Islet of Langerhans (tissue), 1 donor: Measurements from ENCODE around the gene MAGEA10.
"Not testable (repeated sequence)": the region's sequence is repeated elsewhere in the genome, so short reads cannot be mapped to it uniquely, and the experiment has no call there.

Experiments used
- FAIRE-seq: peaks from one replicate; lab custom pipeline; 2011; peaks lifted over from hg19 to GRCh38; lab: Jason Lieb, UNC

MAGEA10 gene

DNA sequence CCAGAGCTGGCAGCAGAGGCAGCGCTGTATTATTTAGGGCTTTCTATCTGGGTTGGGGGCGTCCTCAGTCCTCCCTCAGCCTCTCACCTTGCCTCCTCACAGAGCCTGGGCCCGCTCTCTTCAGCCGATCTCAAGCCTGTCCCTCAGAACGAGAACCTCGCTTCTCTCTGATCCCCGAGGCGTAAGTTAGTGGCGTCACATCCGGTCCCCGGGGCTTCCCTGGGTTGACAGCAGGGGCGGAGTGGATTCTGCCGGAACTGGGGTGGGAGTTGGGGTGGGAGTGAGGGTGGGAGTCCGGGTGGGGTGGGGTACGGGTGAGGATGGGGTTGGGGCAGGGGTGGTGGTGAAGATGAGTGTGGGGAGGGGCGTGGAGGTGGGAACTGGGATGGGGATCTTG lies at the start of gene MAGEA10:
TSS of gene MAGEA10 (minus strand) at position 190 of the 397 bp plus-strand sequence. CDS start 2,957 bp downstream, outside the sequence.
- FAIRE-seq = no peak

DNA sequence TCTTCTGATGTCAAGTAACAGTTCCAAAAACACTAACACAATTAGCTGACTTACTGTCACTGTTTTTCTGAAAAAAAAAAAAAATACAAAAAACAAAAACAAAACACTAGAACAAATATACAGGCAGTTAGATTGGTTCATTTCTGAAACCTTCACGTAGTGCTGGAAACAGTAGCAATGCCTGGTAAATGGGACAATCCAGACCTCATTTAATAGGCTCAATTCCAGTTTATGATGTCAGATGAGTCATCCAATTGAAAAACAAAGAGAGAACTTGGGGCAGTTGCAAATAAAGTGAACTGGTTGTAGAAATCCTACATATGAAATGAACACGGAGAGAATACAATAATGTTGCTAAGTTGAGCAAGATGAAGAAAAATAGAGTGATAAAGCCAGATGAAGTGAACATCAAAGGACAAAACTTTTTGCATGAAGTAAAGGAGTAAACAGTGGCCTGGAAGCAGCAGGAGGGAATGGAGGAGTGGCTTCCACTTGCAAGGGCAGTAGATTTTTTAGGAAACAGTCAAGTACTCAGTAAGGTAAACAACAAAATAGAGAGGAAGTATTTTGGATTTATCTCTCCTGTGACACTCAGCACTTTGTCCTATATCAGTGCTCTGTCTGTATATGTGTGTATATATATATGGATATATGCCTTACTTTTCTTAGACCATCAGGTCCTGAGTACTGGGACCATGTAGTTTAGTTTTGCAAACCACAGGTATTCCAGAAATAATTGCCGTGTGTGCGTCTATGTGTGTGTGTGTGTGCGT lies 39.3 kb upstream of the MAGEA10 start:
- no peak for FAIRE-seq

DNA sequence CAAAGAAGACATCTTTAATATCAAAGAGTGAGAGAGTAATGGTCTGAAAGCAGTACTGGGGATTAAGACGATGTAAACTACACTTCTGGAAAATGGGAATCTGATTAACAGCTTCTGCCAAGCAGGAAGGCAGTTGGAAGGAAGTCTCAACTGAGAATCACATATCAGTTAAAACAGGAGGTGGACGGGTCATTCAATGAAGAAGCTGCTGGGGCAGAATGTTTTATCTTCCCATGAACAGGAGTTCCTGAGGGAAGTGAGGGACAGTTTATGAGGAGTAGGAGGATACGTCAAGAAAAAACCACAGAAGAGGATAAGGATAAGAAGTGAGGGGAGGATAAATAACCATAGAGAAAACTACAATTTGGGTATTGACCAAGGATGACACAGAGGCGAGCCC lies 38.7 kb upstream of the MAGEA10 start:
- no peak for FAIRE-seq

DNA sequence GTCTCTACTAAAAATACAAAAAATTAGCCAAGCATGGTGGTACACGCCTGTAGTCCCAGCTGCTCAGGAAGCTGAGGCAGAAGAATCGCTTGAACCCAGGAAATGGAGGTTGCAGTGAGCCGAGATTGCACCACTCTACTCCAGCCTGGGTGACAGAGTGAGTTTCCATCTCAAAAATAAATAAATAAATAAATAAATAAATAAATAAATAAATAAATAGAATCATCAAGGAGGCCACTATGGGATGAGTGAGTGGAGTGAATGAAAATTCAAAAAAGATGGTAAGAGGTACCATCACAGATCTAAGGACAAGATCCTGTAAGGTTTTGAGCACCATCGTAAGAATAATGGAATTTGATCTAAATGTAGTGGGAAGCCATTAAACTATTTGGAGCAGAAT lies 37.5 kb upstream of the MAGEA10 start:
- not testable (repeated sequence) for FAIRE-seq

DNA sequence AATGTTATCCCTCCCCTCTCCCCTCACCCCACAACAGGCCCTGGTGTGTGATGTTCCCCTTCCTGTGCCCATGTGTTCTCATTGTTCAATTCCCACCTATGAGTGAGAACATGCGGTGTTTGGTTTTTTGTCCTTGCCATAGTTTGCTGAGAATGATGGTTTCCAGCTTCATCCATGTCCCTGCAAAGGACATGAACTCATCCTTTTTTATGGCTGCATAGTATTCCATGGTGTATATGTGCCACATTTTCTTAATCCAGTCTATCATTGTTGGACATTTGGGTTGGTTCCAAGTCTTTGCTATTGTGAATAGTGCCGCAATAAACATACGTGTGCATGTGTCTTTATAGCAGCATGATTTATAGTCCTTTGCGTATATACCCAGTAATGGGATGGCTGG lies 35.5 kb upstream of the MAGEA10 start:
- FAIRE-seq = not testable (repeated sequence)

DNA sequence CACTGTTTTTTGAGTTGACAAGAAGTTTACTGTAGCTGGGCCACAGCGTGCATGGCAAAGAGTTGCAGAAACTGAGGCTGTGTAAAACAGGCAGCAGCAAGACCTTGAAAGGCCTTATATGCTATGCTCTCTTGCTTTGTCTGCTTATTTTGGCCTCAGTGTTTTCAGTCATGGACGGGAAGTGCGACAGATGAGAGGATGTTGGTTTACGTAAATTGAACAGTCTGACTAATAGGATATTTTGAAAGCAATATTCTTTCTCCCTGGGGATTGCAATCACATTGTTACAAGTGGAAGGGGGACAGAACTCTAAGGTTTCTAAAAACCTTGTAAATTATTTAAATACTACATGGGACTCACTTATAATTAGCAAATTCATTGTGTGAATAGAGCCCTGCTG lies 32.2 kb upstream of the MAGEA10 start:
- no peak for FAIRE-seq

DNA sequence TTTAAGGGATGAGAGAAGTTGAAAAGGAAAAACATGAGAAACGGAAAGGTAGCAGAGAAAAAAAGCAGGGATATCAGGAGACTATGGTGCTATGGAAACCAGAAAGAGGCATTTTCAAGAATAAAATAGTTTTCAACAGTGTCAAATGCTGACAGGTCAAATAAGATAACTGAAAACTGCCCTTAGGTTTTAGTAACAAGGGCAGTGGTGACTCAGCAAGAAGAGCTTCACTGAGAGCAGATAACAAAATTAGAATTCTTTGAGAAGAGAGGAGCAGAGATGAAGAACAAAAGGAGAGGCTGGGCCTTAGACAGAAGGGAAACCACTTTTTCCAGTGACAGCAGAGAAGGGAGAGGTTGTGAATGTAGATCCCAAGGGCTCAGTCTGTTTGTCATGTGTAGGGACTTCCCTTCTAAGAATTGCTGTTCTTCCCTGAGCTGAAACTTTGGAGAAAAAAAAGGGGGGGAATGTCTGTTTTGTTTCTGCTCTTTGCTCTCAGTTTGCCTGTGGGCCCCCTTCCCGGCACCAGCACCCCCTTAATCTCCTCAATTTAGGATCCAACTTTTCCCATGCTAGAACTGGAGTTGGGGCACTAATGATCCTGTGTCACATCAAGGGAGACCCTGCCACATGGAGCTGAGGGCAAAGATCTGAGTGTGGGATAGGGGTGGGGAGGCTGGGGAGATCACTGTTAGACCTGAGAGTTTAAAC lies 26.8 kb upstream of the MAGEA10 start:
- no peak for FAIRE-seq

DNA sequence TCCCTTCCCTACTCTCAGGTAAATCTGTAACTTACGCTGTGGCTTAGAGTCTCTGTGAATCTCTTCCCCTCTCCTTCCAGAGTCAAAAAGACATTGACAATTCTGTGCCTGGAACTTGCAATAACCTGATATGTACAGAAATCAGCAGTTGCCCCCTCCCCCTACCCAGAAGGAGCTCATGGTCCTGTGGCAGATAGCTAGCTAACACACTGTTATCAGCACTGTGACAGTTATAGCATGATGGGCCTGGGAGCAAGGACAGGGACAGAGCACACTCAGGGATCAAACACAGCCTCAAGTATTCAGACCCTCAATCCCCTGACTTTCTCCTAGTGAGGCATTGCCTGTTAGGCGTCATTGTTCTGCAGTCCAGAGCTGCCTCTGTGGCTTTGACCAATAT lies 18.7 kb upstream of the MAGEA10 start:
- no peak for FAIRE-seq

DNA sequence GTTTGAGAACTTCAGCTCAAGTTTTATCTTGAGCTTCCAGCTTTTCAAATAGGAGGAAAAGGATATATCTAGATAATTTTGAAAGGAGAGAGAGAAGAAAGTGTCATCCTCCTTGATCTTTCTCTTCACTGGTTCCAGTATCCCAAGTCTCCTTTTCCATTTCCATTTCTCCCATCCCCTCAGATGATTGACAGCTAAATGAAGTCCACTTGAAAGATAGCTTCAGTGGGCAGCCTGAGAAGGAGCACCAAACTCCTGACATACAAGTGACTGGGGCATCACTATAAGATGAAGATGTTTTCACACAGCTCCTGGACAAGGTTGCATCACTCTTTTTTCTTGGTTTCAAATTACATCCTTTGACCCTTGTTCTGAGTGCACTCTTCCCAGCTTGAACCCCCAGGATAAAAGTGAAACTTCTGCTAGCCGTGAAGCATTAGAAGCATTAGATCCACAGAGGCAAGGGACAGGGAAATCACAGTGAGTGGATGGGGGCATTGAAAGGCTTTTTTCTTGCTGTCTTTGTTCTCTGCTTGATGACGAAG lies 17.5 kb upstream of the MAGEA10 start:
- no peak for FAIRE-seq

DNA sequence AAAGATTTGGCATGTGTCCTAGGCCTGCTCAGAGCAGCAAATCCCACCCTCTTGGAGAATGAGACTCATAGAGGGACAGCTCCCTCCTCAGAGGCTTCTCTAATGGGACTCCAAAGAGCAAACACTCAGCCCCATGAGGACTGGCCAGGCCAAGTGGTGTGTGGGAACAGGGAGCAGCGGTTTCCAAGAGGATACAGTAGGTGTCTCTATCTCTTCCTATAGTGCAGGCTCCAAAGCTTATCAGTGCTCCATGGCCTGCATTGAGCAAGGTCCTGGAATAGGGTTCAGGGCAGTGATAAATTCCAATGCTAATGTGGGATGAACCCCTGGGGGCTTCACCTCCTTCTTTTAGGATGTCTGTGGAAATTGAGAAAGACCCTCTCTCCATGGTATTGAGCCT lies 15.7 kb upstream of the MAGEA10 start:
- no peak for FAIRE-seq

DNA sequence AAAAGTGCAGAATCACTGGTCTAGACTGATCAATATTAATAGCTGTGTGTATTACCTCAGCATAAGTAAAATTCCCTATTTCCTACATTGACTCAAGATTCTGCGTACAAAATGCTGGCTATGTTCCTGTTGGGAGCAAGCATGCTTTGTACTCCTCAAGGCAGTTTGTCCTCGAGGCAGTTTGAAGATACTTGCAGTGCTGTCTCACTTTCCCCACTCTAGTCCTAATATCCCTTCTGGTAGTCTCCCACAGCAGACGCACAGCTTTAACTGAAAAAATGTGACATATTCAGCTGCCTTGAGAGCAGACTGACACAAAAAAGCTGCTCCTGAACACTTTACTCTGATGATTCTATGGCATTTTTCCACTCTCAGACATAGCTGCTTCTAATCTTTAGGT lies 12.9 kb upstream of the MAGEA10 start:
- FAIRE-seq = no peak

DNA sequence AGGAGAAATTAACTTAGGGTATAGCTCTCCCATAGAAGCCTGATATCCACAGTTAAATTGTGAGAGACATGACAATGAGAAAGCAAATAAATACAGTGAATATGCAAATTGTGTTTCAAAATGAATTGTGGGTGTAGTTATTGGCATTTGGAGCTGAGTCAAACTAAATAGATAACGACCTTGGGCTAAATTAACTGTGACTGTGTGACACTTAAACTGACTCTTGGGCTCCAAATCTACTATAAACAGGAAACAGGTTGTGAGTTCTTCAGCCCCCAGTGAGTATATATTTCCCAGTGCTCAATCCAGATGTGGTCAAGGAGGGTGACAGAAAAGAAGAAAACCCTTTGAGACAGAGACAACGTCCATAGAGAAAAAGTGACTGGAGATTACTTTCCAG lies 11.3 kb upstream of the MAGEA10 start:
- FAIRE-seq = no peak

DNA sequence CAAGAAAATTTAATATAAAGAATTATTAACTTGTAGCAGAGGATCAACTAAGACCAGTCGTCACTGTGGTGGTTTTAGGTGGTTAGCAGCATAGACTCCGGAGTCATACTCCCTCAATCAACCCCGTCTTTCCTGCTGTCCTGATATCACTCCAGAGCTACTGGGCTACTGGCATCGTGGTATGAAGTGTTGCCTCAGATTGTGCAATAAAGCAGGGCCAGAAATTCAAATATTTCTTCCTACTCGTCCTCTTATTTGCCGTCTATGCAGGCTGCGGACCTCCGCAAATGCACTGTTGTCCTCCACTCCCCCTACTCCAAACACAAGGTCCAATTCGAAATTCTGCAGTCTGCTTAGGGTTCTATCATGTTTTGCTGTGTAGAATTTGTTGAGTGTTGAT lies 1.2 kb upstream of the MAGEA10 start:
- FAIRE-seq = no peak

DNA sequence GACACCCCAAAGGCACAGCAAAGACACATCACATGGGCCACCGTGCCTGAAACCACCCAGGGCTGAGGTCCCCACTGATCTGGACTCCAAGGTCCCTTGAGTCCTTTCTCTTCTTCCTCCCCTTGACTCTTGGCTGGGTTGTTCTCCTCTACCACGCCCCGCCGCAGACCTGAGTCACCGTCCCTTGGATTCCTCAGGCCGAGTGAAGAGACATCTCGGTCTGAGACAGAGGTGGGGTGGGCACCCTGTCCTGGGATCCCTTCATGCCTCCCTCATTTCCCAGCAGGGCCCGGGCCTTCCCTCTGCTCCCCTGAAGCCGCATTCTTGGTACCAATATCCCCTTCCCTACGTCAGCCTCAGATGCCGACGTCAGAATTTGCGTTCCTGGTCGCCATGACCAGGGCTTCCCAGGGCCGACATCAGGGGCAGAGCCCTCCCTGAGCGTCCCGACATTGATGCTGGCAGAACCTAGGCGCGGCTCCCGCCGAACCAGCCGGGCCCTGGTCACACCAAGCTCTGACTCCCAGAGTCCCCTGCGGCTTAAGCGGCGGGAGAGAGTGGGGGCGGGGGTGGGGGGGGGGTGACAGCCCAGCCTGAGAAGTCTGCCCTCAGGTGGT lies 498 bp downstream of the MAGEA10 start:
- no peak for FAIRE-seq

DNA sequence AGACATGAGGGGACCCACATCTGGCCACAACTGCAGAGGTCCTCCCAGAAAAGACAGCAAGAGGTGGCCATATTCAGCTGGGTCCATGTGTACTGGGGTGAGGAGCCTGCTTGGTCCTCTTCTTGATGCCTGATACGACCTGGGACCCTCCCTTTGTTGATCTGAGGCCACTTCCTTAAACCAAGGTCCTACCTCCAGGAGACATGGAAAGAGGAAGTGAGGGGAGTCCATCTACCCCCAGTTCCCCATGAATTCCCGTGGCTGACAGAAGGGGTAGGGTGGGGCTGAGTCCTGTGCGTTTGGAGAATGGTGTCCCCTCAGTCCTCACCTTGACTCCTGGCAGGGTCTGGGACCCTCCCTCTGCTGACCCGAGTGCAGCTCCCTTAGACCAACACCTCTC lies 2.1 kb downstream of the MAGEA10 start:
- no peak for FAIRE-seq

DNA sequence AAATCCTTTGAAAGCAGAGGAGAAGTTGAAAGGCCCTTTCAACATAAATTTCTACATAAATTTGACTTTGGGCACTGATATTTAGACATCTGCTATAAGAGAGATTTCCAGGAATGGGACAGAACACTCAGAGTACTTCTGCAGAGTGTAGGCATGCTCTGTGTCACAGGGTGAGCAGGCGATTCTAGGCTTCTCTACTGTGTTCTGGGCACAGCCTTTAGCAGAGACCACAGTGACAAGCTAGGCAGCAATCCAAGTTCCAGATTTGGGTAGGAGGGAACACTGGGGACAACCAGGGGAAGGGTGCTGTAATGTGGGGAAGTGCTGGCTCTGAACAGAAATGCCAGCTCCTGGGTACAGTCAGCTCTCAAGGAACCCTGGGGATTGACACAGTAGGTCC lies 6.9 kb downstream of the MAGEA10 start:
- FAIRE-seq = no peak

DNA sequence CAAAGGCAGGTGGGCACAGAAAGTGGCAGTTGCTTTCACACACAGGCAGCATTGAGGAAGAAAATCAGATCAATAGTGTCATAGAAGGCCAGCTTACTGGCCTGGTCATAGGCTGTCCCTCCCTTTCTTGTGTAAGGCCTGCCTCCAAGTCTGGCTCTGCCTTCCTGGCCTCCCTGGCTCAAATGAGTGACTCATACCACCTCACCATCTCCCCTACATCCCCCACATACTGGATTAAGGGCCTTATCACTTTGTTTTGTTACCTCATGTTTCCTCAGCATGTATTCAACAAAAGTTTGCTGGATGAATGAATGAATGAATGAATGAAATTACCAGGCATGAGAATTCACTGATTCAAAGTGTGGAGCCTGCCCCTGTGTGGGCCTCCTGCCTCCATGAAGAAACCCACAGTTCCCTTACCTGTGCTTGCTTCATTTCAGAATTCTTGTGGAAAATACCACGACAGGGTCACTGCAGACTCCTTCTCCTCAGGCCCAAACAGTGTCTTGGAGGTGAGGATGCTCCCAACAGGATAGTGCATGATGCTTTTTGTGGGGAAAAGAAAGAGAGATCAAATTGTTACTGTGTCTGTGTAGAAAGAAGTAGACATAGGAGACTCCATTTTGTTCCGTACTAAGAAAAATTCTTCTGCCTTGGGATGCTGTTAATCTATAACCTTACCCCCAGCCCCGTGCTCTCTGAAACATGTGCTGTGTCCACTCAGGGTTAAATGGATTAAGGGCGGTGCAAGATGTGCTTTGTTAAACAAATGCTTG lies 9.1 kb downstream of the MAGEA10 start:
- FAIRE-seq = not testable (repeated sequence)

DNA sequence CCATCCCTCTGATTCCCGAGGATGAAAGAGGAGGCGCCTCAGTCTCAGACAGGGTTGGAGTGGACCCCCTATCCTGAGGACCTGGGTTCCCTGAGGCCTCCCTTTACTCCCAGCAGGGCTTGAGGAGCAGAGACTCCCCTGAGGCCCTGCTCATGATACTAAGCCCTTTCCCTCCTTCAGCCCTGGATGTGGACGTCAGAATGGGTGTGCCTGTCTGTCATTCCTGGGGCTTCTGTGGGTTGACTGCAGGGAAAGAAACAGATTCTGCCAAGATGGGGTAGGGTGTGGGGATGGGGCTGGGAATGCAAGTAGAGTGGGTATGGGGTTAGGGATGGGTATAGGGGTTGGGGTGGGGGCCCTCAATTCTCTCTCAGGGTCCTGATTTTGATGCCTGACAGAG lies 21.1 kb downstream of the MAGEA10 start:
- FAIRE-seq = no peak

DNA sequence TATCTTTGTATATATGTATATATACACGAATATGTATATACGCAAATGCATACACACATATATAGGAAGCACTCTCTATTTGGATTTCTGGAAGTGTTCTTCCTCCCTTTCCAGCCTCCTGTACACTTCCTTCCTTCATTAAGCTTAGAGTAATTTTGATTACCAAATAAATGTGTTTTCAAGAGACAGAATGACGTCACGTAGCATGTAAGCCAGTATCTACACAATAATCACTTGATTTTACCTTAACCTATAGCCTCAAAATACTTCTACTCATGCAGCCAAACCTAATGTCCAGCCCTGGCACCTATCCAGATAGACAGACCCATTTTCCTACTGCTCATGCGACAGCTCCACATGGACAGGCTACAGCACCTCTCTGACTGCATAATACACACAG lies 29.9 kb downstream of the MAGEA10 start:
- no peak for FAIRE-seq

DNA sequence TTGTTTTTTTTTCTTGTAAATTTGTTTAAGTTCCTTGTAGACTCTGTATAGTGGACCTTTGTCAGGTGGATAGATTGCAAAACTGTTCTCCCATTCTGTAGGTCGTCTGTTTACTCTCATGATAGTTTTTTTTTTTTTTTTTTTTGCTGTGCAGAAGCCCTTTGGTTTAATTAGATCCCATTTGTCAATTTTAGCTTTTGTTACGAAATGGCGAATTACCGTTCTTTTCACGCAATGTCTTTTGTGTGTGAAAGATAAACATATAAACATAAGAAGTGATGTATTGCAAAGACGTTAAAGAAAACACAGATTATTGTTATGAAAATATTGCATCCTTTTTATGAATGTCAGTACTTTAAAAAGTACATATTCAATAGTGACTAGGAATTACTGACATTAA lies 34.5 kb downstream of the MAGEA10 start:
- no peak for FAIRE-seq

DNA sequence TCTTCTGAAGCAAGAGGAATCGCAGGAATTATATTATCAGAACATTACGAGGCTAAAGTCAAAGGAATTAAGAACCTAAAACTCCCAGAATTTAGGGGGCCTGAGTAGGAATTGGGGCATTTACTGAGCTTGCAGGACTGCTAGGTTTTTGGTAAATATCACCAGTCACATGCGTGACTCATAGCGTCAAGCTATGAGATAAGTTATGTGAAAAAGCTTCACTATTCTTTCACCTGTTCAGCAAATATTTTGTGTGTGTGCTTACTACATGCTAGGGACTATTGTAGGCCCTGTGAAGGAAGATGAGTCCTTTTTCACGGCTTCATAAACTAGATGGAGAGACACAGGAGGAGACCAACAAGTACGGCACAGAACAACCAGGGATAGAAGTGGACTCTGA lies 52.2 kb downstream of the MAGEA10 start:
- no peak for FAIRE-seq
